ENCODE results near the gene MGLL.
"Not testable (repeated sequence)": the region's sequence is repeated elsewhere in the genome, so short reads cannot be mapped to it uniquely, and the experiment has no call there.

The MGLL gene

GRCh38 chr3:127688022-127688415, 134.3 kb downstream of the MGLL start:
- H3K79me2 ChIP-seq (ENCODE audit: control insufficient read depth, insufficient read depth, low read length, unreplicated experiment) = no peaks in the 10 kb centered on the region
- H3K4me3 ChIP-seq (ENCODE audit: low read depth, low read length) = no peak overlapping the region
- no peaks in the 10 kb centered on the region for H3K27me3 ChIP-seq (ENCODE audit: insufficient read depth, low read length)
- H3K27ac ChIP-seq (ENCODE audit: low read depth, low read length) = no peak overlapping the region
- H2AFZ ChIP-seq (ENCODE audit: low read length, unreplicated experiment) = no peak overlapping the region
- no peaks in the 10 kb centered on the region for H3K36me3 ChIP-seq (ENCODE audit: insufficient read depth, low read length)
- H3K4me1 ChIP-seq (ENCODE audit: control insufficient read depth, insufficient read depth, low read length, unreplicated experiment) = peaks cover 21% of the 10 kb centered on the region

- no peak overlapping the region for H2AFZ ChIP-seq (ENCODE audit: low read length, unreplicated experiment)
- no peaks in the 10 kb centered on the region for H3K79me2 ChIP-seq (ENCODE audit: control insufficient read depth, insufficient read depth, low read length, unreplicated experiment)
- peaks cover 21% of the 10 kb centered on the region for H3K4me1 ChIP-seq (ENCODE audit: control insufficient read depth, insufficient read depth, low read length, unreplicated experiment)
- H3K27me3 ChIP-seq (ENCODE audit: insufficient read depth, low read length) = no peaks in the 10 kb centered on the region
- no peak overlapping the region for H3K27ac ChIP-seq (ENCODE audit: low read depth, low read length)
- no peak overlapping the region for H3K4me3 ChIP-seq (ENCODE audit: low read depth, low read length)
- H3K36me3 ChIP-seq (ENCODE audit: insufficient read depth, low read length) = no peaks in the 10 kb centered on the region
Measured at GRCh38 chr3:127687228-127687737, 135.0 kb downstream of the MGLL start.

- Histone ChIP-seq H3K36me3 (ENCODE audit: insufficient read depth, low read length) (no peaks in the 10 kb centered on the region), H3K4me3 (ENCODE audit: low read depth, low read length) (no peak overlapping the region), H2AFZ (ENCODE audit: low read length, unreplicated experiment) (no peak overlapping the region), H3K27ac (ENCODE audit: low read depth, low read length) (no peak overlapping the region), H3K27me3 (ENCODE audit: insufficient read depth, low read length) (no peaks in the 10 kb centered on the region), H3K4me1 (ENCODE audit: control insufficient read depth, insufficient read depth, low read length, unreplicated experiment) (peaks cover 21% of the 10 kb centered on the region), H3K79me2 (ENCODE audit: control insufficient read depth, insufficient read depth, low read length, unreplicated experiment) (no peaks in the 10 kb centered on the region)
Measured at GRCh38 chr3:127686512-127686894, 135.8 kb downstream of the MGLL start.

GRCh38 chr3:127685708-127686511, 136.4 kb downstream of the MGLL start:
- Histone ChIP-seq H2AFZ (ENCODE audit: low read length, unreplicated experiment) (no peak overlapping the region), H3K27ac (ENCODE audit: low read depth, low read length) (no peak overlapping the region), H3K79me2 (ENCODE audit: control insufficient read depth, insufficient read depth, low read length, unreplicated experiment) (no peaks in the 10 kb centered on the region), H3K27me3 (ENCODE audit: insufficient read depth, low read length) (no peaks in the 10 kb centered on the region), H3K4me1 (ENCODE audit: control insufficient read depth, insufficient read depth, low read length, unreplicated experiment) (peaks cover 21% of the 10 kb centered on the region), H3K36me3 (ENCODE audit: insufficient read depth, low read length) (no peaks in the 10 kb centered on the region), H3K4me3 (ENCODE audit: low read depth, low read length) (no peak overlapping the region)

- Histone ChIP-seq H3K27me3 (ENCODE audit: insufficient read depth, low read length) (no peaks in the 10 kb centered on the region), H3K79me2 (ENCODE audit: control insufficient read depth, insufficient read depth, low read length, unreplicated experiment) (no peaks in the 10 kb centered on the region), H3K4me3 (ENCODE audit: low read depth, low read length) (no peak overlapping the region), H3K27ac (ENCODE audit: low read depth, low read length) (no peak overlapping the region), H2AFZ (ENCODE audit: low read length, unreplicated experiment) (no peak overlapping the region), H3K36me3 (ENCODE audit: insufficient read depth, low read length) (no peaks in the 10 kb centered on the region), H3K4me1 (ENCODE audit: control insufficient read depth, insufficient read depth, low read length, unreplicated experiment) (peaks cover 13% of the 10 kb centered on the region)
Measured at GRCh38 chr3:127684871-127685707, 137.2 kb downstream of the MGLL start.

DNA sequence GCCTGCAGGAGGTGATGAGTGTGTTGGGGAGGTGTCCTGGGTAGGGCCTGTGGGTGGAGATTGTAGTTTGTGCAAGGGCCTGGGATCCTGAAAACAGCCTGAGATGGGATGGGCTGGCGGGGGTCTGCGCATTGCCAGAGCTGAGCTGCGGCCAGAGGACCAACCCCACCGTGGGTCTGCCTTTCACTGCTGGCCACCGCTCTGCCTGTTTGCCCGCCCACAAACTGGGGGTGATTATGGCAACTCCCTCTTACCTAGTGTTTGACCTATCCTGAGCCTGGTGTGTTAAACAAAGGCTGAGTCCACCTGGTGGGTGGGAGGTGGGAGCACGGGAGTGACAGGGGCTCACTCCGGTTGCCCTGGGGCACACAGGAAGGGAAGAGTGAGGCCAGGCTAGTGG, 139.8 kb downstream of the MGLL start:
- H3K4me3 ChIP-seq (ENCODE audit: low read depth, low read length) = no peak overlapping the region
- H3K27me3 ChIP-seq (ENCODE audit: insufficient read depth, low read length) = no peaks in the 10 kb centered on the region
- no peak overlapping the region for H3K27ac ChIP-seq (ENCODE audit: low read depth, low read length)
- no peaks in the 10 kb centered on the region for H3K79me2 ChIP-seq (ENCODE audit: control insufficient read depth, insufficient read depth, low read length, unreplicated experiment)
- peaks cover 5% of the 10 kb centered on the region for H3K4me1 ChIP-seq (ENCODE audit: control insufficient read depth, insufficient read depth, low read length, unreplicated experiment)
- H3K36me3 ChIP-seq (ENCODE audit: insufficient read depth, low read length) = no peaks in the 10 kb centered on the region
- H2AFZ ChIP-seq (ENCODE audit: low read length, unreplicated experiment) = no peak overlapping the region

GRCh38 chr3:127682175-127682554, 140.2 kb downstream of the MGLL start:
- not testable (repeated sequence) for H2AFZ ChIP-seq (ENCODE audit: low read length, unreplicated experiment); H3K36me3 ChIP-seq (ENCODE audit: insufficient read depth, low read length); H3K4me1 ChIP-seq (ENCODE audit: control insufficient read depth, insufficient read depth, low read length, unreplicated experiment); H3K4me3 ChIP-seq (ENCODE audit: low read depth, low read length); H3K79me2 ChIP-seq (ENCODE audit: control insufficient read depth, insufficient read depth, low read length, unreplicated experiment); H3K27ac ChIP-seq (ENCODE audit: low read depth, low read length); H3K27me3 ChIP-seq (ENCODE audit: insufficient read depth, low read length)

DNA sequence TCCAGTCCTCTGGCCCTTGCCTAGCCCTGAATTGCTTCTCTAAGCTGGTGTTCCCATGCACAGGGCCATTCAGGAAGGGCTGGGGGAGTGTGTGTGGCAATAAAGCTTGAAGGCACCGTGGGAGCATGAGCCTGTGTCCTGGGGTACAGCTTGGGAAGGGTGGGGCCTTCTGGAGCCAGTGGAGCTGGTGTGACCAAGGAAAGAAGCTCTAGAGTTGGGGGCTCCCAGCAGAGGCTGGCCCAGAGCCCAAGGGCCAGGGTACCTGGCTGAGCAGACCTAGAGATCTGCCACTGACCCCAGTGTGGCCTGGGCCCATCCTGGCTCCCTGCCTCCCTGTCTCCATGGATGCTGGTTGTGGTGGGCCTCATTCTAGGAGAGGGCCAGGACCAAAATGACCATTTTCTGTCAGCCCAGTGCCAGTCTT, 141.5 kb downstream of the MGLL start:
- no peaks in the 10 kb centered on the region for H3K79me2 ChIP-seq (ENCODE audit: control insufficient read depth, insufficient read depth, low read length, unreplicated experiment)
- no peak overlapping the region for H3K27ac ChIP-seq (ENCODE audit: low read depth, low read length)
- no peak overlapping the region for H2AFZ ChIP-seq (ENCODE audit: low read length, unreplicated experiment)
- H3K4me3 ChIP-seq (ENCODE audit: low read depth, low read length) = no peak overlapping the region
- no peaks in the 10 kb centered on the region for H3K27me3 ChIP-seq (ENCODE audit: insufficient read depth, low read length)
- H3K4me1 ChIP-seq (ENCODE audit: control insufficient read depth, insufficient read depth, low read length, unreplicated experiment) = peaks cover 5% of the 10 kb centered on the region
- H3K36me3 ChIP-seq (ENCODE audit: insufficient read depth, low read length) = no peaks in the 10 kb centered on the region

- no peaks in the 10 kb centered on the region for H3K36me3 ChIP-seq (ENCODE audit: insufficient read depth, low read length)
- no peak overlapping the region for H3K27ac ChIP-seq (ENCODE audit: low read depth, low read length)
- no peak overlapping the region for H2AFZ ChIP-seq (ENCODE audit: low read length, unreplicated experiment)
- H3K27me3 ChIP-seq (ENCODE audit: insufficient read depth, low read length) = no peaks in the 10 kb centered on the region
- peaks cover 5% of the 10 kb centered on the region for H3K4me1 ChIP-seq (ENCODE audit: control insufficient read depth, insufficient read depth, low read length, unreplicated experiment)
- H3K79me2 ChIP-seq (ENCODE audit: control insufficient read depth, insufficient read depth, low read length, unreplicated experiment) = no peaks in the 10 kb centered on the region
- no peak overlapping the region for H3K4me3 ChIP-seq (ENCODE audit: low read depth, low read length)
Measured at GRCh38 chr3:127680146-127680661, 142.1 kb downstream of the MGLL start.

- Histone ChIP-seq H3K79me2 (ENCODE audit: control insufficient read depth, insufficient read depth, low read length, unreplicated experiment) (no peaks in the 10 kb centered on the region), H3K27me3 (ENCODE audit: insufficient read depth, low read length) (no peaks in the 10 kb centered on the region), H3K27ac (ENCODE audit: low read depth, low read length) (no peak overlapping the region), H3K36me3 (ENCODE audit: insufficient read depth, low read length) (no peaks in the 10 kb centered on the region), H3K4me3 (ENCODE audit: low read depth, low read length) (no peak overlapping the region), H3K4me1 (ENCODE audit: control insufficient read depth, insufficient read depth, low read length, unreplicated experiment) (peaks cover 5% of the 10 kb centered on the region), H2AFZ (ENCODE audit: low read length, unreplicated experiment) (no peak overlapping the region)
Measured at GRCh38 chr3:127679534-127680145, 142.7 kb downstream of the MGLL start.

Measured in ACC112 (cell line).